Esophagus muscularis mucosa (tissue), 4 donors: Measurements from ENCODE around the gene GBGT1. TPM values are rescaled to one million over a fixed set of nuclear protein-coding genes. Genes with fewer than 3 reads are reported as not detected.

Experiments used
- DNase-seq: peaks from one replicate; pipeline ENCODE4 v3.0.0-alpha.2; 2017; ENCODE audit errors: extremely low spot score
- H3K27ac ChIP-seq, 4 donors: fragments of 200-600 bp; sonication (generic); replicated peaks in 1 of 4; 1 replicate in 3 of 4; 2 replicates in 1 of 4; pipeline ENCODE4 v1.5.1; 2016 to 2019; ENCODE audit warnings: mild to moderate bottlenecking in 1 of 4
- H3K27me3 ChIP-seq, 4 donors: fragments of 200-600 bp; sonication (generic); one replicate each; pipeline versions ENCODE4 v1.5.1 to v1.6.0; 2016 to 2019
- H3K36me3 ChIP-seq, 4 donors: fragments of 200-600 bp; sonication (generic); one replicate each; pipeline ENCODE4 v1.5.1; 2016 to 2019
- H3K4me1 ChIP-seq, 4 donors: fragments of 200-600 bp; sonication (generic); one replicate each; pipeline ENCODE4 v1.5.1; 2016 to 2019
- H3K4me3 ChIP-seq, 4 donors: fragments of 200-600 bp; sonication (generic); 1 replicate in 2 of 4; 2 replicates in 2 of 4; pipeline ENCODE4 v1.5.1; 2016 to 2019; ENCODE audit warnings: mild to moderate bottlenecking in 4 of 4, moderate library complexity in 1 of 4
- H3K9me3 ChIP-seq, 4 donors: fragments of 200-600 bp; sonication (generic); 1 replicate in 3 of 4; 2 replicates in 1 of 4; pipeline ENCODE4 v1.5.1; 2016 to 2019
- CTCF ChIP-seq, 3 experiments: fragments of 200-600 bp in 2 of 3; fragments of 450-650 bp in 1 of 3; sonication (generic) in 2 of 3; IDR thresholded peaks; one replicate each; pipeline ENCODE4 v1.5.1; 2017 to 2019; ENCODE audit warnings: antibody characterized with exemption in 3 of 3, mild to moderate bottlenecking in 2 of 3, moderate library complexity in 1 of 3
- EP300 ChIP-seq: sonication (generic); formaldehyde crosslinking; IDR thresholded peaks from one replicate; pipeline ENCODE4 v1.6.1; 2017; ENCODE audit warnings: antibody characterized with exemption
- POLR2A ChIP-seq: fragments of 450-650 bp; IDR thresholded peaks from one replicate; pipeline ENCODE4 v1.6.1; 2017; ENCODE audit warnings: antibody characterized with exemption, moderate library complexity, mild to moderate bottlenecking, low read depth
- POLR2AphosphoS5 ChIP-seq, 2 donors: sonication (generic); formaldehyde crosslinking; IDR thresholded peaks; one replicate each; pipeline ENCODE4 v1.6.1; 2017; ENCODE audit warnings: antibody characterized with exemption in 2 of 2
- WGBS: methylation state at CpG from one replicate; pipeline ENCODE4 v1.1.5; 2018; 5-methylcytosine and 5-hydroxymethylcytosine counted together
- intact Hi-C: fragments of 100-400 bp; cut with DNase I; formaldehyde crosslinking; loops from one replicate; pipeline ENCODE4 v1.15.1; 2023
- total RNA-seq, 4 donors: library from RNA; depleted of rRNA; stranded (reverse); fragments of >200 nt; gene quantifications; one replicate each; pipeline versions ENCODE4 v1.1.0 to v1.2.1, GENCODE V29; 2016

The GBGT1 gene
- total RNA-seq, 4 donors from 2014 or later = 15.9 to 19.1 (median 17.5) TPM

GRCh38 chr9:133122935-133123611 lies 40.6 kb downstream of the GBGT1 start:
- 63% methylated on average over 19 of the region's 19 CpGs for WGBS
- intact Hi-C loops = no loop called here
- H3K27ac ChIP-seq = peak overlapping the region; percentile 80 to 93 (median 89)
- H3K36me3 ChIP-seq = no peaks in the 10 kb centered on the region
- H3K9me3 ChIP-seq = no peaks in the 10 kb centered on the region
- H3K4me3 ChIP-seq = no peak overlapping the region
- TF ChIP-seq POLR2AphosphoS5 (IDR thresholded peaks at IDR 0.05) (no peak), EP300 (no peak), POLR2A (no peak), CTCF (IDR thresholded peaks at IDR 0.05) (no peak)
- H3K4me1 ChIP-seq = peaks cover 77 to 88% (median 81%) of the 10 kb centered on the region in 4 donors
- no peak for DNase-seq
- no peaks in the 10 kb centered on the region for H3K27me3 ChIP-seq

- no peak for TF ChIP-seq CTCF (IDR thresholded peaks at IDR 0.05)
- H3K4me3 ChIP-seq = no peak overlapping the region
- H3K27ac ChIP-seq = peak overlapping the region; percentile 80 to 93 (median 89)
- no peaks in the 10 kb centered on the region for H3K27me3 ChIP-seq
- no peaks in the 10 kb centered on the region for H3K36me3 ChIP-seq
- intact Hi-C loops = no loop called here
- DNase-seq = no peak
- H3K4me1 ChIP-seq = peaks cover 77 to 88% (median 81%) of the 10 kb centered on the region in 4 donors
- WGBS = 86% methylated on average over 4 of the region's 4 CpGs
- H3K9me3 ChIP-seq = no peaks in the 10 kb centered on the region
Observed at GRCh38 chr9:133122605-133122934, 41.1 kb downstream of the GBGT1 start.

GRCh38 chr9:133121915-133122550 lies 41.7 kb downstream of the GBGT1 start:
- Histone ChIP-seq H3K4me3 (no peak overlapping the region), H3K4me1 (peaks cover 77 to 88% (median 81%) of the 10 kb centered on the region in 4 donors)

GRCh38 chr9:133121198-133121914 lies 42.4 kb downstream of the GBGT1 start, which contains the start of gene RALGDS:
TSS of gene RALGDS (minus strand) at chr9:133121240. CDS start at chr9:133121154, 86 bp downstream.
- H3K36me3 ChIP-seq = no peaks in the 10 kb centered on the region
- H3K4me1 ChIP-seq = peaks cover 77 to 88% (median 81%) of the 10 kb centered on the region in 4 donors
- DNase-seq = peak; percentile 97
- peak within 1 kb of the TSS; percentile 73 to 88 (median 80) for H3K4me3 ChIP-seq
- H3K9me3 ChIP-seq = no peaks in the 10 kb centered on the region
- TF ChIP-seq EP300 = no peak
- TF ChIP-seq POLR2AphosphoS5 (IDR thresholded peaks at IDR 0.05) = peak in 1 of 2 donors; percentile 32
- H3K27me3 ChIP-seq = no peaks in the 10 kb centered on the region
- peak within 1 kb of the TSS; percentile 88 to 93 (median 90) for H3K27ac ChIP-seq
- intact Hi-C loops = no loop called here
- 10% methylated on average over 35 of the region's 53 CpGs for WGBS

More at GRCh38 chr9:133121915-133122550, 41.7 kb downstream of the GBGT1 start:
- Histone ChIP-seq H3K36me3 (no peaks in the 10 kb centered on the region), H3K9me3 (no peaks in the 10 kb centered on the region), H3K27ac (peak overlapping the region; percentile 80 to 93 (median 89)), H3K27me3 (no peaks in the 10 kb centered on the region)
- intact Hi-C loops = no loop called here
- WGBS = 89% methylated on average over 7 of the region's 8 CpGs
- no peak for TF ChIP-seq CTCF (IDR thresholded peaks at IDR 0.05)
- no peak for TF ChIP-seq POLR2A
- TF ChIP-seq POLR2AphosphoS5 (IDR thresholded peaks at IDR 0.05) = no peak
- TF ChIP-seq EP300 = no peak
- DNase-seq = no peak
